GM21723 (cell line): ENCODE data around the gene UST.

Experiments used
- ATAC-seq: cut with Tn5 transposase; IDR thresholded peaks from one replicate; pipeline ENCODE4 v1.9.1; 2021; ENCODE audit warnings: mild to moderate bottlenecking, moderate library complexity; ENCODE audit not compliant: unreplicated experiment

Gene UST

GRCh38 chr6:148746363-148747144, at the start of gene UST:
TSS of gene UST (plus strand) at chr6:148747030. CDS start at chr6:148747431, 401 bp downstream.
- peak; percentile 54 for ATAC-seq

DNA sequence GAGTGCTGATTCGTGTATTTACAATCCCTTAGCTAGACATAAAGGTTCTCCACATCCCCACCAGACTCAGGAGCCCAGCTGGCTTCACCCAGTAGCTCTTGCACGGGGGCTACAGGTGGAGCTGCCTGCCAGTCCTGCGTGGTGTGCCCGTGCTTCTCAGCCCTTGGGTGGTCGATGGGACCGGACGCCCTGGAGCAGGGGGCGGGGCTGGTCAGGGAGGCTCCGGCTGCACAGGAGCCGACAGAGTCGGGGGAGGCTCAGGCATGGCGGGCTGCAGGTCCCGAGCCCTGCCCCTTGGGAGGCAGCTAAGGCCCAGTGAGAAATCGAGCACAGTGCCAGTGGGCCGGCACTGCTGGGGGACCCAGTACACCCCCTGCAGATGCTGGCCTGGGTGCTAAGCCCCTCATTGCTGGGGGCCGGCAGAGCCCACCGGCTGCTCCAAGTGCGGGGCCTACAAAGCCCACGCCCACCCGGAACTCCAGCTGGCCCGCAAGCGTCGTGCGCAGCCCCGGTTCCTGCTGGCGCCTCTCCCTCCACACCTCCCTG, 48.9 kb upstream of the UST start:
- no peak for ATAC-seq

GRCh38 chr6:148698671-148699180, 48.1 kb upstream of the UST start:
- no peak for ATAC-seq

- no peak for ATAC-seq
Measured at GRCh38 chr6:148700047-148700715, 46.6 kb upstream of the UST start.

DNA sequence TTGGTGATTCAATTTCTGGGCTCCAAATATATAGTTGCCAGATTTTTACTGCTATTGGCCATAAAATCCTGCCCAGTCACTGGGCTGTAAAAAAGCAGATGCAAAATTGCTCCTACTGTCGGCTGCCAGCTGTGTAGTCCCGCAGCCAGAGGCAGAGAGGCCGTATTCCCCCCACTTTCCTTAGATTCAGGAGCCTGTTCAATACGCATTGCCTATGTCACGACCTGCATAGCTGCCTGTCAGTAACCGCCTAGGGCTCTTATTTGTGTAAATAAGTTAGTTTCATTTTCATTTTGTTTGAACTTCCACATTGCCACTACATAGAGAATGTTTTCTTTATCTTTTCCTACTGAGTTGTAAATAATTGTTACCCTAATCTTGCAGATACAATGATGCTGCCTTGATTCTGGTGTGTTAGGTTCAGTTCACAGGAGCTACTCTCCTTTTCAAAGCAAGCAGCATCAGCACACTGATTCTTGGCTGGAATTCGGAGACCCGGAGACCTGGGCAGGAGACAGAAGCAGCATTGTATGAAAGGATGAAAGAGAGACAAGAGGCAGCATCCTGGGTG, 46.0 kb upstream of the UST start:
- peak; percentile 85 for ATAC-seq

- no peak for ATAC-seq
Measured at GRCh38 chr6:148701375-148701774, 45.5 kb upstream of the UST start.

- no peak for ATAC-seq
Measured at GRCh38 chr6:148703900-148704299, 42.9 kb upstream of the UST start.

DNA sequence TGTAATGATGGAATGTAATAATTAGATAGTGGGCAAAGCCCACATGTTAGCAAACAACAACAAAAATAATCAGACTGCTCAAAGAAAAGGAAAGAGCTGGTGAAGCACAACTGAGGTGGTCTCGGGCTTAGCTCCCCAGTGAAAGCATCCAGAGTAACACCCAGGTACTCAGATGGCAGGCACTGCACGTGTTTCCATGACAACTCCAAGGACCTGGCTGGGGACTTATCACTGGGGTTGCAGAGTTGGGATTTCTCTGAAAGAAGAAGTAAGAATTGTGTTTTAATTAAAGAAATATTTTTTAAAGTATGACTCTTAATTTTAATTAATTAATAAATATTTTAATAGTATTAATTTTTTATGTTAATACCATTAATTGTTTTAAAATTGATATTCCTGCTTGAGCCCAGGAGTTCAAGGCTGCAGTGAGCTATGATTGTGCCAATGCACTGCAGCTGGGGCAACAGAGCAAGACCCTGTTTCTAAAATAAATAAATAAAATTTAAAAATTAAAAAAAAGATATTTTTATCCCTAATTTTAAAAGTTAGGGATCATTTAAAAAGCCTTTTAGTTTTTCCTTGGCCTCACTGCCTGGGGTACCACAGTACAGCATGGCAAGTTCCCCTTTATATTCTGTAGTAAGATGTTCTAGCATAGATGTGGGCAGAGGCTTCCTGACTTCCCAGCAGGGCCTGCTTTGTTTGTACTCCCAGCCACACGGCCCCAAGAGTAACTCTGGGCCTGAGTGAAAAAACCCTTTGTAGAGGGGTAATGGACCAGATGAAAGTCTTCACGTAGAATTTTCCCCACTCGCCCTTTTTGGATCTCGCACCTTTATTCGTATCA, 42.2 kb upstream of the UST start:
- ATAC-seq = no peak

DNA sequence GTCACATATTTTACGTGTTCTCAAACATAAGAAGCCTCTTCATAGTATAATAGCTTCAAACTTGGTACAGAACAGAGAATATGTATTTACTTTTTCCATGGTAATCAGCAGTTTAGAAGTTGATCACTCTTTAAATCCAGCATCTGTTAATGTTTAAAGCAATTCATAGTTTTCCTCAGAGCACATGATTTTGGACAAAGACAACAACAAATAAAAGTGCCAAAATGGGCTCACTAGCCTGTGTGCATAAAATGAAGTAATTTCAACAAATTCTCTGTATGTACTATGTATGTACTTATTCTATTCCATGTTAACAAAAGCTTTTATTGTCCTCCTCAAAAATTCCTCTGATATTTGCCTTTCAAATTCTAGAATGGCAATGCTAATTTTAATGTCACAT, 38.1 kb upstream of the UST start:
- no peak for ATAC-seq

GRCh38 chr6:148709577-148709976, 37.3 kb upstream of the UST start:
- ATAC-seq = no peak

DNA sequence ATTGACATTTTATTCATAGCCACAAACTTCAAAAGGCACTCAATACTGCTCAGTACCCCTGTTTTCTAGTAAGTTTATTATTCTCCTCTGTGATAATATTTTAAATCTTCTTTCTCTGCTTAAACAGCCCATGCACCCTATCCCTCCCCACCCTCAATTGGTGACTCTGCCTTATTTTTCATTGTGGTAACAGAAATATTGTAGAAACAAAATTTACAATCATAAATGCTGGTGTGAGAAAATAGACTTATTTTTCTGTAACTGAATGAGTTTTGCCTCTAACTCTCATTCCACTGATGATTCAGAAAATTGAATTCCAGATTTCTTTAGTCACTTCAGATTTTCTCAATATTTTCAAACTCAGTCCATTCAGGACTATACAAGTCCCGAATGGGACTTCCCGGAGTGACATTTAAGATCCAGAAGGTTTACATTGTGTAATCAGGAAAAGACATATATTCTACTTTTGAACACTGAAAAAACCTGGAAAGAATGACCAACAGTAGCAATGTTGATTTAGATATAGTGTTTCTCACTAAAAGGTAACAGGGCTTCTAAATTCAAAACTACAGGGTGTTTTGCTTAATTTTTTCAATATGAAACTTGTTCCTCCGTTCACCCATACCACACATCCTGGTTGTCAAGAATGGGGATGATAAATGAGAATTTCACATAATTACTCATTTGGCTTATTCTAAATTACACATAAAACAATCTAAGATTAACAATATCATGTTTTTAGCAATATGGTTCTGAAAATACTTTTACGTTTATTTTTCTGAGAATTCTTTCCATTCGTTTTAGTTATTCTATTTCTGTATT, 34.8 kb upstream of the UST start:
- no peak for ATAC-seq

- no peak for ATAC-seq
Measured at GRCh38 chr6:148713033-148713738, 33.6 kb upstream of the UST start.

GRCh38 chr6:148713921-148714320, 32.9 kb upstream of the UST start:
- no peak for ATAC-seq

GRCh38 chr6:148716811-148717210, 30.0 kb upstream of the UST start:
- no peak for ATAC-seq

DNA sequence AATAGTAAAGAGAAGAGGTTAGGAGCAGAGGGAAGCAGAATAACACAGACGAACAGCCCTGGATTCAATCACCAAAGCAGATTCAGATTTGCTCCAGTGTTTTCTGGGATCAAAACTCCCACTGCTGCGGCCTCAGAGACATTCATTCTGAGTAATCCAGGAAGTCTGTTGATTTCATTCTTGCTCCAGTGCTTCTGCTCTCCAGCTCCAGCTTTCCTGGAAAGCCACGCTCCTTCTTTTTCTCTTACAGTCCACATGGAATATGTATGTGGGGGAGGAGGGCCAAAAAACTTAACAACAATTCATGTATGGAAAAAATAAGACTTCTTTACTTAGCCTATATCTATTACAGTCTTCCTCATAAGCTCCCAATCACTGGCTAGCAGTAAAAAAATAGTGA, 26.4 kb upstream of the UST start:
- ATAC-seq = no peak

- ATAC-seq = no peak
Measured at GRCh38 chr6:148720897-148721296, 25.9 kb upstream of the UST start.

DNA sequence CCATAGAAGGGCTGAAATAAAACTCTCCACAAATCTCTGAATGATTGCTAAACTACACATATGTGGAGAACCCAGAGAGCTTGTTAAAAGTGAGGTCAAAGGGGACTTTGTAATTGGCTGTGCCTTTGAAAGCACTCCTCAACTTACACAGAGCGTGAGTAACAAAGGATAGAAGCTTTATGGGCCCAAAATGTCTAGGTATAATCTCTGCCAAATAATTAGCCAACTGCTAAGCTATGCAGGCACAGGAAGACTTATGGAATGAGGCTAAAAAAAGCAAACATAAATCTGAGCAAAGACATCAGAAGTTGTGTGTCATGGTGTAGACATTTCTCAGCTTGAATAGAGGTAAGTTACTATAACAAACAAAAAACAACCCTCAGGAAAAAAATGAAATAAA, 23.3 kb upstream of the UST start:
- ATAC-seq = no peak

- no peak for ATAC-seq
Measured at GRCh38 chr6:148724428-148724827, 22.4 kb upstream of the UST start.

GRCh38 chr6:148727104-148727503, 19.7 kb upstream of the UST start:
- no peak for ATAC-seq
